Measurements from ENCODE around the gene HTN1. TPM values are rescaled to one million over a fixed set of nuclear protein-coding genes. Genes with fewer than 3 reads are reported as not detected.

Gene HTN1
- total RNA-seq, 1 donor from 2014 or later: not detected

DNA sequence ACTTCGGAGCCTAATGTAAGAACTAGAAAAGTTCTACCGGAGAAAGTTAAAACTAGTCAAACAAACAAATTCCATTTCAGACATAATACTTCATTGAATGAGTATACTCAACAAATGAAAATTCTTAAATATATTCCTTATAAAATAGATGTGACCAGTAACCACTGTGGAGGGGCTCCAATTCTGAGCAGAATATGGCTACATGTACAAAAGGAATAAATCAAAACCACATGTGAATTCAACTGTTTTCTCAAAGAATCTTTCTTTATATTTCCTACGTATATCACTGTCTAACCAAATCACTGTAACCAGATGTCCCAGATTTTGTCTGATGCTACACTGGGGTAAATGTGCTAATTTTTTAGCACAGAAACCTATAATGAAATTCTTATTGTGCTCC, 49.0 kb downstream of the HTN1 start:
- DNase-seq (no peak), ATAC-seq (no peak)
- Histone ChIP-seq H3K4me1 (no peaks in the 10 kb centered on the region), H3K4me3 (no peak overlapping the region), H3K27ac (no peak overlapping the region), H3K9me3 (no peaks in the 10 kb centered on the region), H3K36me3 (no peaks in the 10 kb centered on the region), H3K27me3 (ENCODE audit: low read depth) (no peaks in the 10 kb centered on the region)
- TF ChIP-seq, protein P1, sequence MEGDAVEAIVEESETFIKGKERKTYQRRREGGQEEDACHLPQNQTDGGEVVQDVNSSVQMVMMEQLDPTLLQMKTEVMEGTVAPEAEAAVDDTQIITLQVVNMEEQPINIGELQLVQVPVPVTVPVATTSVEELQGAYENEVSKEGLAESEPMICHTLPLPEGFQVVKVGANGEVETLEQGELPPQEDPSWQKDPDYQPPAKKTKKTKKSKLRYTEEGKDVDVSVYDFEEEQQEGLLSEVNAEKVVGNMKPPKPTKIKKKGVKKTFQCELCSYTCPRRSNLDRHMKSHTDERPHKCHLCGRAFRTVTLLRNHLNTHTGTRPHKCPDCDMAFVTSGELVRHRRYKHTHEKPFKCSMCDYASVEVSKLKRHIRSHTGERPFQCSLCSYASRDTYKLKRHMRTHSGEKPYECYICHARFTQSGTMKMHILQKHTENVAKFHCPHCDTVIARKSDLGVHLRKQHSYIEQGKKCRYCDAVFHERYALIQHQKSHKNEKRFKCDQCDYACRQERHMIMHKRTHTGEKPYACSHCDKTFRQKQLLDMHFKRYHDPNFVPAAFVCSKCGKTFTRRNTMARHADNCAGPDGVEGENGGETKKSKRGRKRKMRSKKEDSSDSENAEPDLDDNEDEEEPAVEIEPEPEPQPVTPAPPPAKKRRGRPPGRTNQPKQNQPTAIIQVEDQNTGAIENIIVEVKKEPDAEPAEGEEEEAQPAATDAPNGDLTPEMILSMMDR (IDR thresholded peaks at IDR 0.05): no peak
- intact Hi-C loops (cut with DNase I): no loop called here

Other genes with a start within 250 kb of the HTN1 start
- 1.0 TPM for gene SULT1E1, start 190.3 kb upstream of the HTN1 start, total RNA-seq
- gene CSN1S1, start 119.4 kb upstream of the HTN1 start, total RNA-seq: not detected
- gene CSN2, start 84.7 kb upstream of the HTN1 start, total RNA-seq: not detected
- gene STATH, start 54.5 kb upstream of the HTN1 start, total RNA-seq: not detected
- gene HTN3, start 22.0 kb upstream of the HTN1 start, total RNA-seq: not detected
- gene PRR27, start 103.8 kb downstream of the HTN1 start, total RNA-seq: not detected
- 2.6 TPM for gene ODAM, start 145.3 kb downstream of the HTN1 start, total RNA-seq
- not detected for gene FDCSP, start 175.7 kb downstream of the HTN1 start, total RNA-seq
- gene CSN3, start 192.2 kb downstream of the HTN1 start, total RNA-seq: not detected